HG03280 (cell line): Measurements from ENCODE around the gene HSPA6.
"Not testable (repeated sequence)": the region's sequence is repeated elsewhere in the genome, so short reads cannot be mapped to it uniquely, and the experiment has no call there.

Experiments
- ATAC-seq: cut with Tn5 transposase; IDR thresholded peaks from one replicate; pipeline ENCODE4 v1.9.1; 2021; ENCODE audit warnings: mild to moderate bottlenecking, moderate library complexity; ENCODE audit not compliant: unreplicated experiment

Gene HSPA6

DNA sequence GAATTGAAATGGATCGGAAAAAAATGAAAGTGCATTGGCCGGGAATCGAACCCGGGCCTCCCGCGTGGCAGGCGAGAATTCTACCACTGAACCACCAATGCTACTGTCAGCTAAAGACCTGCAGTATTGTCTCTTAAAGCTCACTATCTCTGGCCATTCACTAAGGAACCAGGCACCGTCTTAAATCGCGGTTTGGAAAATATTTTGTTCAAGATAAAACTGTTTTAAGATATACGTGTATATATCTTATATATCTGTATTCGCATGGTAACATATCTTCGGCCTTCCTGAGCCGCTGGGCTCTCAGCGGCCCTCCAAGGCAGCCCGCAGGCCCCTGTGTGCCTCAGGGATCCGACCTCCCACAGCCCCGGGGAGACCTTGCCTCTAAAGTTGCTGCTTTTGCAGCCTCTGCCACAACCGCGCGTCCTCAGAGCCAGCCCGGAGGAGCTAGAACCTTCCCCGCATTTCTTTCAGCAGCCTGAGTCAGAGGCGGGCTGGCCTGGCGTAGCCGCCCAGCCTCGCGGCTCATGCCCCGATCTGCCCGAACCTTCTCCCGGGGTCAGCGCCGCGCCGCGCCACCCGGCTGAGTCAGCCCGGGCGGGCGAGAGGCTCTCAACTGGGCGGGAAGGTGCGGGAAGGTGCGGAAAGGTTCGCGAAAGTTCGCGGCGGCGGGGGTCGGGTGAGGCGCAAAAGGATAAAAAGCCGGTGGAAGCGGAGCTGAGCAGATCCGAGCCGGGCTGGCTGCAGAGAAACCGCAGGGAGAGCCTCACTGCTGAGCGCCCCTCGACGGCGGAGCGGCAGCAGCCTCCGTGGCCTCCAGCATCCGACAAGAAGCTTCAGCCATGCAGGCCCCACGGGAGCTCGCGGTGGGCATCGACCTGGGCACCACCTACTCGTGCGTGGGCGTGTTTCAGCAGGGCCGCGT is at the start of gene HSPA6:
HSPA6 (plus strand) TSS at position 724 of the 925 bp plus-strand sequence; CDS start at position 843, 119 bp downstream.
- ATAC-seq = peak; percentile 62

DNA sequence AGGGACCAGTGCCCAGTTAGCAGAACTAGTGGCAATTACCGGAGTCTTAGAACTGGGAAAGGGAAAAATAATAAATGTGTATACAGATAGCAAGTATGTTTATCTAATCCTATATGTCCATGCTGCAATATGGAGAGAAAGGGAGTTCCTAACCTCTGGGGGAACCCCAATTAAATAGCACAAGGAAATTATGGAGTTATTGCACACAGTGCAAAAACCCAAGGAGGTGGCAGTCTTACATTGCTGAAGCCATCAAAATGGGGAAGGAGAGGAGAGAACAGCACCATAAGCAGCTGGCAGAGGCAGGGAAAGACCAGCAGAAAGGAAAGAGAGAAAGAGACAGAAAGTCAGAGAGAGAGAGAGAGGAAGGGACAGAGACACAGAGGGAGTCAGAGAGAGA is 46.6 kb upstream of the HSPA6 start:
- not testable (repeated sequence) for ATAC-seq

DNA sequence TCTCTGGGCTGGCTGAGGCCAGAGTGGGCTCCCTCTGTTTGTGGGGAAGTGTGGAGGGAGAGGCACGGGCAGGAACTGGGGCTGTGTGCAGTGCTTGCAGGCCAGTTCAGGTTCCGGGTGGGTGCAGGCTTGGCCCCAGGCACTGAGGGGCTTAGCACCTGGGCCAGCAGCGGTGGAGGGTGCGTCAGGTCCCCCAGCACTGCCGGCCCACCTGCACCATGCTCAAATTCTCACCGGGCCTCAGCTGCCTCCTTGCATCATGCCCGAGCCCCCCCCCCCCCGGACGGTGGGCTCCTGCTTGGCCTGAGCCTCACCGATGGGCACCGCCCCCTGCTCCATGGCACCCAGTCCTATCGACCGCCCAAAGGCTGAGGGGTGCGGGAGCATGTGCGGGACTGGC is 45.4 kb upstream of the HSPA6 start:
- ATAC-seq = no peak

DNA sequence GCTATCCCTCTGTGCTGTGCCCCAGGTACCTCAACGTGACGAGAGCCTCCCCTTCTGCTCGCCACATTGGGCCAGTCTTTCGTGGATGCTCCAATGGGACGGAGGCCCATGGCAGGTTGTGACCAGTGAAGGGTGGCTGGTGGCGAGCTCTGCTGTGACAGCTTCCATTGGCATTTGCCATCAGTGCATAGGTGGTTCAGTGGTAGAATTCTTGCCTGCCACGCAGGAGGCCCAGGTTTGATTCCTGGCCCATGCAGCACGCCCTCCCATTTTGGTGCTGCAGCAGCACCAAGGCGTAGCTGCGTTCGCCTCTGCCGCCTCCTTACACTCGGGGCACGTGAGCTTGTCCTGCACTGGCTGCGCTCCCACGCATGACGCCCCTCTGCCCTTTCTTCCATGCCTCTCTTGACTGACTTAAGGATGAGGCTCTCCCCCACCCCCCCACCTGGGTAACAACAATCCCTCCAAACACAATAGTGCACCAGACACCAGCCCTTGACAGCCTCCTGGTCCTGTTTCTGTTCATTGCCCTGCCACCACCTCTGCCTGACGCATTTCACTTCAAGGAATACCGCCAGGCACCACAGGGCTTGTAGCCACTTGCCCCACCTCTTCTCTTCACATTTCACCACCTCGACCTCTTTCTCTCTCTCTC is 43.8 kb upstream of the HSPA6 start:
- no peak for ATAC-seq

DNA sequence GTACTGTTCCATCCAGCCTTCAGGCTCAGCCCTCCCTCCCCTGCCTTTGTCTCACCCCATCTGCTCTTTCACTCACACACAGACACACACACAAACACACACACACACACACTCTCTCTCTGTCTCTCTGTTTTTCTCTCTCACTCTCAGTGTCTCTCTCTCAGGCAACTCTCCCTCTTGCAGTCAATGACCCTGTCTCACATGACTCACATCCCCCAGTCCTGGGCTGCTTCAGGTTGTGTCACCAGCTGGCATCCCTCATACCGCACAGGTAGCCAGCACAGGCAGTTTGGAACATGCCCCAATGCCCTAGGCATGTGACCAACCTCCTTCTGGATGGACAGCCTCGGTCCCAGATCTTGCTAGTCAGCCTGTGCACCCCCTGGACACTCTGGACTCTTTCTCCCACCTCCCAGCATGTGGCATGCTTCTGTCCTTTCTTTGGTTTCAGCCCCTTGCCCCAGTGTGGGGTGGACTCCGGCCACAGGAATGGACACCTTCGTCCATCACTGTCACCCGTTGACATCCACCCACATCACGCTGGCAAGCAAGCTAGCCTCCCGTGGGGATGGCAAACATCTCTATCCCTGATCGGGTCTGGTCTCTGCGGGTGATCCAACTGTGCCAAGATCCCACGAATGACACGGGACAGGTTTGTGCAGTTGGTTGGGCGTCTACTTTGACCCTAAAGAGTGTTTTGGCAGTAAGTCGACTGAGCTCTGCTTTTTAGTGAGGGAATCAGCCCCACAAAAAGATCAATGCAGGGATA is 42.5 kb upstream of the HSPA6 start:
- ATAC-seq = no peak

DNA sequence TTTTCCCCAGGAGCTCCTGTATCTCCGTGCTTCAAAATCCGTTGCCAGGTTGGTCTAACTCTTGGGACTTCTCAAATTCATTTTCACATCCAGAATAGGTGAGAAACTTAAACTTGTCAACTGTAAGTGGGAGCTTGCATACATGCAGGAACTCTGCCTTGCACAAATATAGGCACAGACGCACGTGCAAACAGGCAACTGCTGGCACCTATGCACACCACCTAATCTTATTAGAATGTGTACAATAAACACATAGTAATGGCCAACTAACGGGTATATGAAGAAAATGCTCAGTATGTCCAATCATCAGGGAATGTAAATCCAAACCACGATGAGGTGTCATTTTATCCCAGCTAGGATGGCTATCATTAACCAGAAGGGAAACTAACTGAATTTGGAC is 41.7 kb upstream of the HSPA6 start:
- no peak for ATAC-seq

DNA sequence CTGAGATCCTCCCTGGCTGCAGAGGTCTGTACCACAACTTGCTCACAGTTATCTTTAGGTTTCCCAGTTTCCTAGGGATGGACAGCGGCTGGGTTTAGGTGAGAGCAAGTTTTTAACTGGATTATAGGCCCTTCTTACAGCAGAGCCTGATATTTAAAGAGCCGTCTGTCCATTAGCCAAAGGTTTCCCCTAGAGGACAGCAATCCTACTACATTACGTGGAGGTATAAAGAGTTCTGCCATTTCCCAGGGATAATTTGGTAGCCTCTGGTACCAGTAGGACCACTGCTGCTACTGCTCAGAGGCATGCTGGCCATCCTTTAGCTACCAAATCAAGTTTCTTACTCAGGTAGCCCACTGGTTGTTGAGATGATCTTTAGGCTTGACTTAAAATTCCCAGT is 41.0 kb upstream of the HSPA6 start:
- ATAC-seq = no peak

DNA sequence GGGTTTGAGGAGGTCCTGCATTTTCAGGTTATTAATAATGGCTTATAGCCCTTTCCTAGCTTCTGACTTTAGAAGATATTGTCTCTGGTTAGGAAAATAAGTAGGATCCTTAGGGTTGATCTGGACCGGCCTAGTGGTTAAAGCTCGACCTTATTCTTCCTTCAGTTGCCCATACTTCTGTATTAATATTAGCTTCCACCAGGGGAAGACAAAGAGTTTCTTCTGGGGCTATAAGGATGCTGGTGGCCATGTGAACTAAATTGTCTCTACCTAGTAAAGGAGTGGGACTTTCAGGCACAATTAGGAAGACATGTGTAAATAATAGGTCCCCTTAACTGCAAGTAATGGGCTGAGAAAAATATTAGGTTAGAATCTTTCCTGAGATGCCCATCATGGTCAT is 39.7 kb upstream of the HSPA6 start:
- no peak for ATAC-seq

DNA sequence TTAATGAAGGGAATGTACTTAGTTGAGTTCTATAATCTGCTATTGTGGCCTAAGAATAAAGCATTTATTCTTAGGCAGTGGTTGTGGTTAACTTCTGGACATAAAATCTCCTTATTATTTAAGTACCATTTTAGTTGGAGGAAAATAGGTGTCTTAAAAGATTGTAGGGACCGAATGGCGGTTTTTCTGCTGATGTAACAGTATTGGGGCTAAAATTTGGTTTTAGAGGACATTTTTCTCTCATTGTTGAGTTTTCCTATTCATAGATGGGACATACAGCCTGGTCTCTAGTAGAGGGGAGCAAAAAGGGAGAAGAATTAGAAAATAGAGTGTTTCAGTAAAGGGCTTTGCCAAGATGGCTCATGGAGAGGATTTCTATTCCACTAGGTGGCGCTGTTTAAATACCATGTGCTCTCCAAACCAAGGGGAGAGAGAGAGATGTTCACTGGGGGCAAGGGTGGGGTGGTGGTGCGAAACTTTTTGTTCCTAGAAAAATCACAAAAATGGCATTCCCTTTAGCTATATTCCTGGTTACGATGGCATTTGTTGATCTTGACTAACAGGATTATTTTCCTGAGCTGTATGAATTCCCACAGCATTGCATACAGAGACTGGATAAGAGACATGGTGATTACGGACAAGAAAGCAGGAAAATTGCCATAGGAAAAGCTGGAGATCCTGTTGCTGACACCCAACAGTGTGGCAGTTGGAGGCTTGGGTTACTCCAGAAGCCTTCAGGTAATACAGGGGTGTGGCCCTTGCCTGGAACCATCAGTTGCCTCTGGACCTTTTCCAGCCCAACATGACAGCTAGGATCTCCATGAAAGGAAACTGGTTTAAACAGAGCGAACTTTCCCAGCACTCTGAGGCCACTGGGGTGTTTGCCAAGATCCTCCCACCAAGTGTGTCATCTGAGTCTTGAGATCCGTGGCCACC is 37.3 kb upstream of the HSPA6 start:
- no peak for ATAC-seq

DNA sequence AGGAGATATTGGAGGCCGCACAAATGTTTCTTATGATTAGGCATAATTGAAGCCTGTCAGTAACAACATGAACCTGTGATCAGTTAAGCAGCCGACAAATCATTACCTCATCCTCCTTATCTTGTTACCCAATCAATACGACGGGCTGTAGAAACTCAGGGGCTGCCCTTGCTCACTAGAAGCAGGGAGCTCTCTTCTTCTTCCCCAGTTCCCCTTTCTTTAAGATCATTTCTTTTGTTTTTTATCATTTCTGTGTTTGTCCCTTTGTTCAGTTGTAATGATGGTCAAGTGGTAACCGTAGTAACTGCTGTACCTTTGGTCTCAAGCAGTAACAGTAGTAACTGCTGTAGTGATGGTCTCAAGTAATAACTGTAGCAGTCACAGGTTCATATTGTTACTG is 32.9 kb upstream of the HSPA6 start:
- no peak for ATAC-seq

DNA sequence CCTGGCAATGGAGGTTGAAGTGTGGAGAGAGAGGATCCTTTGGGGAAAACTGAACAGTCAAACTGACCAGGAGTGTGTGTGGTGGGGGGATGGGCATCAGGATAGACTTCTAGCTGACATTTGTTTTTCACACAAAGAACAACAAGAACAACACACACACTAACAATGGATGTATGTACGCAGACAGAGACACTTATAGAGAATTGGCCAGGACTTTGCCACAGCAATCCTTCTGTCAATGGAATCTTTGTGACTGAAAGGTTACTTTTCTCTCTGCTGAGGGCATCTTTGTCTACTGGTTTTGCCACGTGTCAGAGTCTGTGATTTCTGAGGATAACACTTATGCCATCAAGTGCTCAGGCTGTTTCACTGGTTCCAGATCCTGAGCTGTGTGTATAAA is 31.5 kb upstream of the HSPA6 start:
- no peak for ATAC-seq

DNA sequence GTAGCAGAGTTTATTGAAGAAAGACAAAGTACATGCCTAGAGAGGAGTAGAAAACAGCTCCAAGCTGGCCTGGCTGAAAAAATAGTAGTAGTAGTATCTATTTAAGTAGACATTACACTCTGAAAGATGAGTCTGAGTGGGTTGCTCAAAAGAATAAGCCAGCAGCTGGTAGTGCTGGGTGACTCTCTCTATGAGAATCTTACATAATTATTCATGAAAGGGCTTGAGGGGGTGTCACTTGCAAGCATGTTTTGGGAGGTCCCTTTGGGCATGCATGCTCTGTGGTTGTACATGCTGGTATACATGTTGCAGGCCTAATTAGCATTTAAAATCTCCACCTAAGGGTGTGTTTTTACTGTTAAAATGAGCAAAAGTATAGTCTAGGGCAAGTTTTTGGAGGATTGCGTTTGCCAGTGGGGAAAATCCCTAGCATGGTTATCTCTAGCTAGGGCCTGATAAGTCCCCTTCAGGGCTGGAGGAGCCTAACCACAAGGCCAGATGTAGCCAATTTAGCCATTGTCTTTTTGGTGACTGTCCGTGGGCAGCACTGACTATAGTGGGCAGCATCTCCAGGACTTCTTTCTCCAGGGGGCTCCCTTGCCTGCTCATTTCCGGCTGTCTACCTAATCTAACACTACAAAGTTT is 30.1 kb upstream of the HSPA6 start:
- no peak for ATAC-seq

DNA sequence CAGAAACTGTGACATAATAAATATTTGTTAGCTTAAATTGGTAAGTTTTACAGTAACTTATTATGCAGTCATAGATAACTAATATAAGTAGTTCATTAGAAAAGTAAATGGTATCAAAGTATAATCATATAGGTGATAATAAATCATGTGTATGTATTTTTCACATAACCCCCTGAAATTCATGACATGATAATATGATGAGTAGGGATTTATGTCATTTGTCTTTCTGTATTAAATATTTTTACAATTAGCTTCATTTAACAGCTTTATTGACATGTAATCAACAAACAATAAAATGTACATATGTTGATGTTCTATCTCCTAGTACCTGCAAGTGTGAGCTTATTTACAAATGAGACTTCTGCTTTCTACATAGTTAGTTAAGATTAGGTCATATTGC is 28.9 kb upstream of the HSPA6 start:
- ATAC-seq = no peak

DNA sequence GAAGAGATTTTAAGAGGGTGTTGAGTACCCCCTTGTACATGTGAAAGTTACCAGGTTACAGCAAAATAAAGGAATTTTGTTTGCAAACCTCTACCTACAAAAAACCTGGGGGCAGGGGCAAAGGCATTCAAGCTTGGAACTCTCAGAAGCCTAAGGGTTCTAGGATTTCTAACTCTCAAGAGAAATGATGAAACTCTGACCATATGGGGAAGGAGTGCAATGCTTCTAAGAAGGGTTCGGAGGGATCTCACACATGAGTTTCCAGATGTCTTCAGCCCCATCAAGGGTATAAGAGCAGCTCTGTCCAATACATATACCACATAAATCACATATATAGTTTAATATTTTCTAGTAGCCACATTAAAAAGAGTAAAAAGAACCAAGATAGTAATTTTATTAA is 26.4 kb upstream of the HSPA6 start:
- ATAC-seq = no peak

DNA sequence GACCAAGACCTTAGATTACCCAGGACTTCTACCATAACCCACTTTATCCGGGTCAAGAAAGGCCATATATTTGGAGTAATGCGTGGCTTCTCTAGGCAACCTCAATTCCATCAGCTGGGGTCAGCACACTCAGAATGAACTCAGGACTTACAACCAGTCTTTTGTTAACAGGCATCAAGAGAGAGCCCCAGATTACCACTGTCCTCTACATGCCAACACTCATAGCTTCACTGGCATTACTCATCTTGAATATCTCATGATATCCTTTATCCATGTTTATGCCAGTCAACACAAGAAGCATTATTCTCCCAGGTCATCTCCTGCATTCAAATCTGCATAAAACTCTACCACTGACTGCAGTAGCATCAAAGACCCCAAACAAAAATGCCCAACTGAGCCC is 25.7 kb upstream of the HSPA6 start:
- no peak for ATAC-seq

DNA sequence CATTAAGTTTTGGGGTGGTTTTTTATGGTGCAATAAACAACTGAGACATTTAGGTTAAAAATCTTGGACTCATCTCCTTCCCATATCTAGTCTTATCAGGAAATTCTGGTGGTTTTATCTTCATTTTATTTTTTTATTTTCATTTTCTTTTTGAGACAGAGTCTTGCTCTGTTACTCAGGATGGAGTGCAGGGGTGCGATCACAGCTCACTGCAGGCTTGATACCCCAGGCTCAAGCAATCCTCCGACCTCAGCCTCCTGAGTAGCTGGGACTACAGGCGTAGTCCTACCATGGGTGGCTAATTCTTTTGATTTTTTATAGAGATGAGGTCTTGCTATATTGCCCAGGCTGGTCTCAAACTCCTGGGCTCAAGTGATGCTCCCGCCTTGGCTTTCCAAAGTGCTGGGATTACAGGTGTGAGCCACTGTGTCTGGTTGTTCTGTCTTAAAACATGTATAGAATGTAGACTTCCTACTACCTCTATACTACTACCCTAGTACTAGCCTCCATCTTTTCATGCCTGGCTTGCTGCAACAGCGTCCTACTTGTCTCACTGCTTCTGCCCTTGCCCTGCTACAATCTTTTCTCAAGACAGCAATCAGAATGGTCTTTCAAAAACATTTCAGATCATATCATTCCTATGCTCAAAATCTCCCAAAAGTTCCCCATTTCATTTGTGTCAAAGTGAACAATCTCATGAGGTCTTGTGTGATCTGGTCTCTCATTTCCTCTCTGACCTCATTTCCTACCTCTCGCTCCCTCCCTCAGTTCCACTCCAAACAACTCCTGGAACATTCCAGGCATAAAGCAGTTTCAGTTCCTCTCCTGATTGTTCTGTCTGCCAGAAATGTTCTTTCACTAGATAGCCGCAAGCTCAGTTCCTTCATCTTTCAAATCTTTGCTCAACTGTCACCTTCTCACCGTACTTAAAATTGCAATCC is 25.0 kb upstream of the HSPA6 start:
- ATAC-seq = no peak

DNA sequence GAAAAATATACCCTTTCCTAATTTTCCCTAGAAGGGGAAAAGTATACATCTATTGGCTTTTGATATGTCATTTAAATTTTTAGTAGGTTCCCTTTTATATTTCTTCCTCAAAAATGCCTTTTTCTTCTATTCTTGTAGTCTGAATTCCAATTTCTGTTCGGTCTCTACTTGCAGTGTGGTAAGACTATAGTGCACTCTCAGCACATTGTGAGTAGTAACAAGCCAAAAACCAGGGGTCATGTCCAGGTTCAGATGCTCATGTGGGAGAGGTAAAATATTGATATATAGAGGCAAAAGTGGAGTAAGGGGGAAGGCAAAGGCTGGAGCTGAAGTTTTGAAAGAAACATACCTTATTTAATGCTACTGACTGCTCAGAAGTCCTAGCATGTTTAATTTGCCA is 23.1 kb upstream of the HSPA6 start:
- ATAC-seq = no peak

DNA sequence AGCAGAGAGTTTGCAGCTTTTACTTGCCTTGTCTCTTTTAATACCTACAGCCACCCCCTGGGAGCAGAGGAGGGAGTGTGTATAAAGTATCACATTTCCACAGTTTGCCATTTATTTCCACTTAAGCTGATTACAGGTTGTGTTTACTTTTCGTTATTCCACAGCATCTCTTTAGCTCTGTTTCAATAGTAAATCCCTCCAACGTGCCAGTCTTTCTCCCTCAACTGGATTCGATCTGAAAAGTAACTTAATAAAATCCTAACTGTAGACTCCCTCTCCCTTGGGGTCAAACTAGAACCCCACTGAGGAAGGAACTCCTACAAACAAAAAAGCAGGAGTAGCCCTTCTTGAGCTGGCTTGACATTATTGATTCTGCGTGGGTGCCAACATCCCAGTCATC is 22.2 kb upstream of the HSPA6 start:
- ATAC-seq = no peak
